Measurements from ENCODE around the gene NELFE. TPM values are rescaled to one million over a fixed set of nuclear protein-coding genes. Genes with fewer than 3 reads are reported as not detected.

The NELFE gene
- total and polyA plus RNA-seq, 12 donors: 36.5 to 70.4 (median 45.7) TPM

DNA sequence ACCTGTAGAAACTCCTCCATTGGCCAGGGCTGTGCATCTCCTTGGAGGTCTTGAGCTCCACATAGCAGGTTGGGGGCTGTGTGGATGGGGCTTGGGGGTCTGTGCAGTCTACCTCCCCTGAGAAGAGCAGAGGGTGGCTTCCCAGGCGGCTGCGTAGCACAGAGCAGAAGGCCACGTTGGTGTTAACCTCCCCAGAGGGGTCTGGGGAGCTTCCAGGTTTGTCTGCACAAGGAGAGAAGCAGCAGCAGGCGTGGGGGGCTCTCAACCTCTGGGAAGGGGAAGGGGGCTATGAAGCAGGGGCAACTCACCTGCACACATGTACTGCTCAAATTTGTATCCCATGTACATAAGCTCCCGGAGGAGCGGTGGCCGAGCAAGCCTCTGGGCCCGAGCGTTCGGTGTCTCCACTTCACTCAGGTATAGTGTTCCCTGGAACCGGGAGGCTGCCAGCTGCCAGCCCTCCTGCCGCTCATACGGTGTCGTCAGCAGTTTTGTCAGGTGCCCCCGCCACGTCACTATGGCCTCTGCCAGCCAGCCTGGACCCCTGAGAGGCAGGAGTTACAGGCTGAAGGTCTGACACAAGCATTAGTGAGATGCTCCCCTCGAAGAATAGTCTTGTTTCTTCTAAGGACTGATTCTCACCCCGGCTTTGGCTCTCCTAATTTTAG, 12.0 kb upstream of the NELFE start:
- peak overlapping the region in 8 of 10 donors; percentile 59 to 96 (median 74) for H3K4me3 ChIP-seq
- ATAC-seq (no peak), DNase-seq (no peak)
- 75 to 76% methylated on average over 18 of the region's 18 CpGs for WGBS, 2 donors
- peak overlapping the region in 9 of 10 donors; percentile 87 to 96 (median 95) for H3K27ac ChIP-seq
- TF ChIP-seq, protein P1, sequence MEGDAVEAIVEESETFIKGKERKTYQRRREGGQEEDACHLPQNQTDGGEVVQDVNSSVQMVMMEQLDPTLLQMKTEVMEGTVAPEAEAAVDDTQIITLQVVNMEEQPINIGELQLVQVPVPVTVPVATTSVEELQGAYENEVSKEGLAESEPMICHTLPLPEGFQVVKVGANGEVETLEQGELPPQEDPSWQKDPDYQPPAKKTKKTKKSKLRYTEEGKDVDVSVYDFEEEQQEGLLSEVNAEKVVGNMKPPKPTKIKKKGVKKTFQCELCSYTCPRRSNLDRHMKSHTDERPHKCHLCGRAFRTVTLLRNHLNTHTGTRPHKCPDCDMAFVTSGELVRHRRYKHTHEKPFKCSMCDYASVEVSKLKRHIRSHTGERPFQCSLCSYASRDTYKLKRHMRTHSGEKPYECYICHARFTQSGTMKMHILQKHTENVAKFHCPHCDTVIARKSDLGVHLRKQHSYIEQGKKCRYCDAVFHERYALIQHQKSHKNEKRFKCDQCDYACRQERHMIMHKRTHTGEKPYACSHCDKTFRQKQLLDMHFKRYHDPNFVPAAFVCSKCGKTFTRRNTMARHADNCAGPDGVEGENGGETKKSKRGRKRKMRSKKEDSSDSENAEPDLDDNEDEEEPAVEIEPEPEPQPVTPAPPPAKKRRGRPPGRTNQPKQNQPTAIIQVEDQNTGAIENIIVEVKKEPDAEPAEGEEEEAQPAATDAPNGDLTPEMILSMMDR (IDR thresholded peaks at IDR 0.05): no peak
- H3K9me3 ChIP-seq: no peaks in the 10 kb centered on the region
- peaks cover 0 to 69% (median 25%) of the 10 kb centered on the region in 9 donors for H3K36me3 ChIP-seq
- peaks cover 6 to 31% (median 24%) of the 10 kb centered on the region in 9 donors for H3K4me1 ChIP-seq
- no peaks in the 10 kb centered on the region for H3K27me3 ChIP-seq
- intact Hi-C loops (cut with DNase I): no loop called here

DNA sequence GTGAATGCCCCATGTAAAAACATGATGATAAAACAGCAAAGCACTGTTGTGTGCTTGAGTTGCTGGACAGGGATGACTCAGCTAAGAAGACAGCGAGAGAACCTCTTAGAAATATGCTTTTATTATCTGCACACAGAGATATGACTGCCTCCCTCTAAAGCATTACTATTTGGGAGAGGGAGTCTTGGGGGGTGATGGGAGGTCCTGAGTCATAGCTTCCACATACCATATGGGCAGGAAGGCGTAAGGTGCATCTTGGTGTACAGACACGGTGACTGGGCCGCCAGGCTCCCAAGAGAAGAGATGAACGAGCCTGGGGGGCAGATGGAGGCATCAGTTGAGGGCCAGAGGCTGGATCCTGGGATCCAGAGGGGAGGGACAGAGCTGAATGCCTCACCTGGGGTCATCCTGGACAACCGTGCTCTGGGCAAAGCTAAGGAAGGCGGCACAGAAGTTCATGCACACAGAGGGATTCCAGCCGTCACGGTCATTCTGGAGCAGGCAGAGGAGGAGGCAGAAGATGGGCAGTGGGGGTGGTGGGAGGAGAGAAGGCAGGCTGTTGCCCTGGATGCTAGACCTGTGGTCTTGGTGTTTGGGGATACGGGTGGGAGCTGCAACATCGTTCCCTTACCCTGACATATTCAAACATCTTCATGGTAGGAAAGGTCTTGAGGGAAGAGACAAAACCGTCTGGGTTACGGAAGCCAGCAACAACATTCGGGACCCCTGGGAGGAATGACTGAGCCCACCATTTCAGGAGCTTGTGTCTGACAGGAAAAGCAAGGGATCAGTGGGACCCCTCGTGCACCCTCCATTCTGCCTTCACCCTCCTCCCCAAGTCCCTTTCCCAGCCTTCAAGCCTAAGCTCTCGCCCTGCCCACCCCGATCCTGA, 11.2 kb upstream of the NELFE start:
- no peak for DNase-seq
- Histone ChIP-seq H3K9me3 (no peaks in the 10 kb centered on the region), H3K27me3 (no peaks in the 10 kb centered on the region), H3K36me3 (peaks cover 0 to 70% (median 28%) of the 10 kb centered on the region in 9 donors), H3K4me1 (peaks cover 6 to 31% (median 24%) of the 10 kb centered on the region in 9 donors), H3K27ac (no peak overlapping the region), H3K4me3 (peak overlapping the region in 1 of 10 donors; percentile 73)
- intact Hi-C loops (cut with DNase I): no loop called here
- 75% methylated on average over 17 of the region's 17 CpGs for WGBS, 2 donors
- no peak for ATAC-seq
- TF ChIP-seq, protein P1 (IDR thresholded peaks at IDR 0.05): no peak

DNA sequence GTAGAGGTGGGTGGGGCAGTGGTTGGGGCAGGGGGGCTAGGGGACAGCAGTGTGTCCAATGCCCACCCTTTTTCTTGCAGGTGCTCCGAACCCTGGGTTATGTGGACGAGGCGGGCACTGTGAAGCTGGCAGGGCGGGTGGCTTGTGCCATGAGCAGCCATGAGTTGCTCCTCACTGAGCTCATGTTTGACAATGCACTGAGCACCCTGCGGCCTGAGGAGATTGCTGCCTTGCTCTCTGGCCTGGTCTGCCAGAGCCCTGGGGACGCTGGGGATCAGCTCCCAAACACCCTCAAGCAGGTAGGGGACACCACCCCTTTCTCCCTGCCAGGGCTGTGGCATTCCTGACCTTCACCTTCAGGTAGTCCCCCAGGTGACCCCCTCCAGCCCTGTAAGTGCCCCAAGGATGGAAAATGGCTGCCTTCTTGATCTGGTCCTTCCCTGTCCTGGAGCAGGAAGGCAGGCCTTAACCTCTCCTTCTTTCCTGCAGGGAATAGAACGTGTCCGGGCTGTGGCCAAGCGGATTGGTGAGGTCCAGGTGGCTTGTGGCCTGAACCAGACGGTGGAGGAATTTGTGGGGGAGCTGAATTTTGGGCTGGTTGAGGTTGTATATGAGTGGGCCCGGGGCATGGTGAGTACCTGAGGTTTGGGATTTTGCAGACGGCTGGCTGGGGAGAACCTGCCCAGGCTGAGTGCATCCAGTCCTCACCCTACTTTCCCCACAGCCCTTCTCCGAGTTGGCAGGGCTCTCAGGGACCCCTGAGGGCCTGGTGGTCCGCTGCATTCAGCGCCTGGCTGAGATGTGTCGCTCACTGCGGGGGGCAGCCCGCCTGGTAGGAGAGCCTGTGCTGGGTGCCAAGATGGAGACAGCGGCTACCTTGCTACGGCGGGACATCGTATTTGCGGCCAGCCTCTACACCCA, 10.3 kb upstream of the NELFE start:
- no peaks in the 10 kb centered on the region for H3K27me3 ChIP-seq
- WGBS, 2 donors: 85 to 89% methylated on average over 23 of the region's 23 CpGs
- H3K9me3 ChIP-seq: no peaks in the 10 kb centered on the region
- no peak for ATAC-seq
- H3K36me3 ChIP-seq: peaks cover 0 to 72% (median 37%) of the 10 kb centered on the region in 9 donors
- DNase-seq: no peak
- no peak overlapping the region for H3K27ac ChIP-seq
- intact Hi-C loops (cut with DNase I): no loop called here
- TF ChIP-seq, protein P1 (IDR thresholded peaks at IDR 0.05): no peak
- H3K4me3 ChIP-seq: no peak overlapping the region
- peaks cover 6 to 31% (median 24%) of the 10 kb centered on the region in 9 donors for H3K4me1 ChIP-seq

DNA sequence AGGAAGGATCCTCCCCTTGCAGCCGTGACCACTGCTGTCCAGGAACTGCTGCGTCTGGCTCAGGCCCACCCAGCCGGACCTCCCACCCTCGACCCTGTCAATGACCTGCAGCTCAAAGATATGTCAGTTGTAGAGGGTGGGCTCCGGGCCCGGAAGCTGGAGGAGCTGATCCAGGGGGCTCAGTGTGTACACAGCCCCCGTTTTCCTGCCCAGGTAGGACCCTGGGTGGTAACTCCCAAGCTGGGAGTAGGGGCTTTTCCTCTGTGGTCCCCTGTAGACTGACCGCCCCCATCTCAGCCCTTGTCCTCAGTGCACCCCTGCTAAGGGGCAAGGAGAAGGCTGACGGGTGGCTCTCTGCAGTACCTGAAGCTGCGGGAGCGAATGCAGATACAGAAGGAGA, 9.6 kb upstream of the NELFE start:
- H3K4me3 ChIP-seq: no peak overlapping the region
- no peak for ATAC-seq
- no peaks in the 10 kb centered on the region for H3K27me3 ChIP-seq
- H3K4me1 ChIP-seq: peaks cover 5 to 26% (median 21%) of the 10 kb centered on the region in 9 donors
- H3K27ac ChIP-seq: no peak overlapping the region
- intact Hi-C loops (cut with DNase I): no loop called here
- H3K9me3 ChIP-seq: no peaks in the 10 kb centered on the region
- WGBS, 2 donors: 86 to 93% methylated on average over 11 of the region's 11 CpGs
- peaks cover 0 to 75% (median 45%) of the 10 kb centered on the region in 9 donors for H3K36me3 ChIP-seq
- DNase-seq: no peak
- TF ChIP-seq, protein P1 (IDR thresholded peaks at IDR 0.05): no peak
